Left forelimb (tissue), 1 donor: ENCODE data around the gene SCD5.
A peak's percentile ranks its signal among the peaks of the same experiment; 100 is the strongest.
"Not testable (repeated sequence)": the region's sequence is repeated elsewhere in the genome, so short reads cannot be mapped to it uniquely, and the experiment has no call there.

Experiments
- DNase-seq: peaks from one replicate; pipeline ENCODE4 v3.0.0-alpha.2; 2018; ENCODE audit warnings: low spot score

SCD5 gene

GRCh38 chr4:82798168-82799005 lies at the start of gene SCD5:
TSS of gene SCD5 (minus strand) at chr4:82798796. CDS start at chr4:82798537, 259 bp downstream.
- DNase-seq: peak; percentile 86

DNA sequence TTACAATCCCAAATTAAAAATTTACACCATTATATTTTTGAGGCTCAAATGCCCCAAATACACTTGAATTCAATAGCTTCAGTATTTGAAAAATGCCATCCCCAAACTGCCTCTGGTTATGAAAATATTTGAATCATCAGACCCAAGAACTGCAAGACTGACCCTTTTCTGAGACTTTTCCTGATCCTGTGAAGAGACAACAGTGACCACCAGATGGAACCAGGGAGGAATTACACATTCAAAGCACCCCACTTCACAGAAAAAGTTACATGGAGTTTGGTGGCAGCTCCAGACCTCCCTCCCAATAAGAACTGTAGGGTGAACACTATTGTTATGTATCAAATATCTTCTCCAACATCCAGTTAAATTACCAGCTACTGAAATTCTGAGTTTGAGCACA lies 44.0 kb upstream of the SCD5 start:
- DNase-seq: no peak

DNA sequence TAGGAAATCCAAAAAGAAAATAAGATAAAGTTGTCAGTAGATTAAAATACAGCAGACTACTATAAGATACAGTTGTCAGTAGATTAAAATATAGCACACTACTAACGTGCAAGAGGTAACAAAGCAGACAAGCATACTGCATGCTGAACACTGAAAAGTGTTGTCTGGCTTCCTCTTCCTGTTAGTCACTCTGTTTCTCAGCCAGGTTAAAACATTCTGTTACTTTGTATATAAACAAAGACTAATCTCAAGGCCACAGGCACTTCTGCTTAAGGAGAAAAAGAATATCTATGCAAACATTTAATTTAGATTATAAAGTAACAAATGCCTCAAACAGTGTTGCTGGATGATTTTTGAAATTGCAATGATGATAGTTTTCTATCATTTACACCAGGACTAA lies 41.0 kb upstream of the SCD5 start:
- no peak for DNase-seq

DNA sequence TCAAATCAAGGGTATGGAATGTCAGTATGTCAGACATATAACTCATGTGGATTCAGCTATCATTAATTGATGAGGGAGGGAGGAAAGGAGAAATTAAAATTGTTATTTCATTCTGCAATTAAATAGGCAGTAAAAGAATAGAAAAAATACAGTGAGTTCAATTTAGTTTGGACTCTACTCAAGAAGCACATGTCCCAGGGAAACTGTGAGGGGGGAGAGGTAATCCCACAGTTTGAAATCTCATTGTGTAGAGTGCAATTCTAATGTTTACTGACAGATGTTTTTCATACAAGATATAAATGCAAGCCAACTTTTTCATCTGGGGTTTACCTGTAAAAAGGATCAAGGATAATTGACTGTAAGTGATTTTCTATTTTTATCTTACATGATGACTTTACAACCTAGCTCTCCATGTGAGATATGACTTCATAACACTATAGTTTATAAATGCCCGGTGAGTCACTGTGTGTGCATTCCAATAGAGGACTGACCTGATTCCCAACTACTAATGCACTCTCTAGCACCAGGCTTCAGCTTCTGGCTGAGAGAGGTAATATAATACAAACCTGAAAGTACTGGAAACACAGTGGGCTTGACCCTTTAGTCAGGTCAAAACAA lies 35.2 kb upstream of the SCD5 start:
- DNase-seq: no peak

DNA sequence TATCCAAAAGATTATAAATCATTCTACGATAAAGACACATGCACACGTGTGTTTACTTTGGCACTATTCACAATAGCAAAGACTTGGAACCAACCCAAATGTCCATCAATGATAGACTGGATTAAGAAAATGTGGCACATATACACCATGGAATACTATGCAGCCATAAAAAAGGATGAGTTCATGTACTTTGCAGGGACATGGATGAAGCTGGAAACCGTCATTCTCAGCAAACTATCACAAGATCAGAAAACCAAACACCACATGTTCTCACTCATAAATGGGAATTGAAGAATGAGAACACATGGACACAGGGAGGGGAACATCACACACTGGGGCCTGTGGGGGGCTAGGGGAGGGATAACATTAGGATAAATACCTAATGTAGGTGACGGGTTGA lies 34.5 kb upstream of the SCD5 start:
- DNase-seq: not testable (repeated sequence)

DNA sequence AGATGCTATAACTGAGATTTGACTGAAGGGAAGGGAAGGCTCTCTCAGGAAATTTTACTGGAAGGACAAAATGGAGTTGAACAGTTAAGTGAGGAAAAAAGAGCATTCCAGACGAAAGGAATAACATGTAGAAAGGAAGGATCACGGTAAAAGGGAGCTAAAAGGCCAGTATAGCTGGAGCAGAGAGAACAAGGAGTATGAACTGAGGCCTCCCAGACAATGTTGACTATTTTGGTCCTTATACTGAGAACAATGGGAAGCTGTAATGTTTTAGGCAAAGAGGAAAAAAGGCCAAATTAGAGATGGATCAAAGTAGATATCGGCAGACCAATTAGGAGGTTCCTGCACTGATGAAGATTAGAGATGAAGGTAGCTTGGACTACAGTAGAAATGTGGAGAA lies 26.8 kb upstream of the SCD5 start:
- DNase-seq: no peak

DNA sequence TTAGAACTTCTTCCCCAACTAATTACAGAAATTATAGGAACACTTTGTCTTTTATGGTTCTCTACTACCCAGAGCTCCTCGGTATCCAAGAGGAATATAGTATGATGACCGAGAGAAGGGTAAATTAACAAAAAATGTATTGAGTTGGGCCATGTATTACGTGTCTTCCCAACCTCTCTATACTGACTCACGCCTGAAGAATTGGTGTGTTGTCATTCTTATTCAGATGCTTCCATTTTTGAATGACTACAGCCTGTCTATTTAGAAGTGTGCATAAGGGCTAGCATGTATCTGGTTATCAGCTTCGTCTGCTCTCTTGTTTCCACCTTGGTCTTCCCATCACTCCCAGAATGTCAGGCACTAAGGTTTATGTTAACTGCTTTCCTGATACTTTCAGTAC lies 24.5 kb upstream of the SCD5 start:
- no peak for DNase-seq

DNA sequence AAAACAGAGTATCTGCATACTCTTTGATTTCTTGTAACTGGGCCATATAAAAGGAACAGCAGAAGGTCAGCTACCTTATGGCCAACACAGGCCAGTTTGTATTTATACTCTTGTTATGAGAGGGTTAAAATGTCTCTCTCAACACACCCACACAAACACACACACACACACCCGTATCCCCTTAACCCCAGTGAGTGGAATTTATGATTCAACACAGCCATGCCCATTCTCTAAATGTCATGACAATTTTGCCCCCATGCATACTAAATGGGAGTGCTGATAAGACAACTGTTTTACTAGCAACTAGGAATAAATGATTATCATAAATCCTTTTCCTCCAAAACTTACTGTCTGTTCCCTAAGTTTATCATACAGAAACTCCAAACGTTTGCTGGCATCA lies 22.1 kb upstream of the SCD5 start:
- DNase-seq: no peak

DNA sequence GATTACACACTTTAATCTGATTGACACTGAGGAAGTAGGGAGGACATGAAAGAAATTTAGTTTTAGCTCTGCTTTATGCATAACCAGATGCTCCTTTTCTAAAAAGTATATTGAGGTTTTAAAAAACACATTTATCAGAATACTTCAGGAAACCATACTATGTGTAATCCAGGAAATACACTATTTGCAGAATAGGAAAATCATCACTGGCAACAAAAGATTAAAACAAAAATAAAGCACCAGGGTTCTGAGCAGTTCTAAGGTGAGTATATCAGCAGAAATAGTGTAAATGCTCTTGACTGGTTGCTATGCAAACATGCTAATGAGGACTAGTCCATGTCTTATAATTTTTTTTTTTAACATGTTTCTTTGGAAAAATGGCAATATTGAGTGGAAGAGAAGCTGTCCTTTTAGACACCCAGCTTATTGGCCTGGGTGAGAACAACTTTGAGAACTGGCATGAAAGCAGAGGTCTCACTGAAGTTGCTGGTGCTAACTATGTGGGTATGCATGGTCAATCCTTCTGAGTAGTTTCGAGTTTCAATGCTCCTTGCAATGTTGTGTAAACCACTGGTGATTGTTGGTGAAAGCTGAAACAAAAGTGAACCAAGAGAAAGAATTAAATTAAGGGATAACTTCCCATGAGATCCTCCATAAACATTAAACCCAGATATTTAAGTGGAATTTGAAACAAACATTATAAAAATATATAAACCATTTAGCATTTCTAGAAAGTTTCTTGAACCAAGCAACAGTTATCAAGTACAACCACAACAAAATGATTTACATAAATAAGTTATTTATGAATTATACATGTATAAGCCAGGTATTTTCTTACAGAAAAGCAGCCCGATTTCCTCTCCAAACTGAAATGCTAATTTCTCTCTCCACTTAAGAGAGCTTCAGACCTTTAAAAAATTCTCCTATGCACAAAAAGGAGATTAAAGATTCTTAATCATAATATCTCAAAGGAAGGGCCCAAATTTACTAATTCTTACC lies 20.4 kb upstream of the SCD5 start:
- DNase-seq: no peak

GRCh38 chr4:82816874-82817273 lies 18.3 kb upstream of the SCD5 start:
- not testable (repeated sequence) for DNase-seq

DNA sequence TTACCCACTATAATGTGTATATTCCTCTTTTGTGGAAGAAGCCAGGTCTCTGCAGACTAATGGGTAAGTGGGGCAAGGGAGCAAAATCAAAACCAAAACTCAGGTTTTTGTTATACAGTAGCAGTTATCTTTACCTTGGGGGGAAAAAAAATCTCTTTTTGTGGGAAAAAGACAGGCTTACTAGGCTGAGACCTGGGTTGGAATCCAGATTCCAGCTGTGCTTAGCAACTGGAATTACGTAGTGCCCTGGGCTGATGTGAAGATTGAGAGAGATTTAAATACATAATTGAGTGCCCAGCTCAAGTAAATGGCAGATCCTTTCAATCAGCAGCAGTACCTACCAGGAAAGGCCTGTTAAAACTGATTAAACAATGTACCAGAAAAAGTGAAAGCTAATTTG lies 15.4 kb upstream of the SCD5 start:
- no peak for DNase-seq

DNA sequence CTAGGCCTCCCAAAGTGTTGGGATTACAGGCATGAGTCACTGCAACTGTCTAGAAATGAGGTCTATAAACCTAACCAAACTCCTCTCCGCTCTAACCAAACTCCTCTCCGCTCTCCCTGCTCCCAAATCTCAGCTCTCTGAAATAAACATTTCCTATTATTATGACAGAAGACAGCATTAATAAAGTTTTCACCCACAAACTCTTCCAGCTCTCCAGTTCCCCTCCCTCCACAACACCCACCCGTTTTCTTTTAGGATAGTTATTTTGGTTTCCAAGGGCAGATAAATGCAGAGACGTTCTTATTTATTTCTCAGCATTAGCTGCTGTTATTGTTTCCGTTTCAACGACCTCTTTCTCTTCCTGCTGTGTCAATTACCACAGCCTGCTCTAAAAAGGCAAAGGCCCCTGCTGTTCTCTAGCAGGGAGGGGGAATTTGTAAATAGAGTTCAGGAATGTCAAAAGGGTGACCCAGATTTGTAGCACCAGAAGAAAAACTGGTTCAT lies 13.3 kb upstream of the SCD5 start:
- no peak for DNase-seq

DNA sequence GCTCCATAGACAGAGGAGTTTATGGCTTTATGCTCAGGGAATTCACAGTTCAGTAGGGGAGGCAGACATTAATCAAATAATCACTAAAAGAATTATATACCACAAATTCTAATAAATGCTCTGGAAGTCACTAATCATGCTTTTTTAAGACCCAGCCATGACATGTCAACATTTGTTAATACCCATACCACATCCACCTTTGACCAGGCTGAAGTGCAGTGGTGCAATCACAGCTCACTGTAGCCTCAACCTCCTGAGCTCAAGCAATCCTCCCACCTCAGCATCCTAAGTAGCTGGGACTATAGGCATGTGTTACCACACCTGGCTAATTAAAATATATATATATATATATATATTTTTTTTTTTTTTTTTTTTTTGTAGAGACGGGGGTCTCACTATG lies 12.8 kb upstream of the SCD5 start:
- no peak for DNase-seq

GRCh38 chr4:82810176-82810575 lies 11.6 kb upstream of the SCD5 start:
- DNase-seq: no peak

GRCh38 chr4:82809619-82810018 lies 11.0 kb upstream of the SCD5 start:
- DNase-seq: no peak

DNA sequence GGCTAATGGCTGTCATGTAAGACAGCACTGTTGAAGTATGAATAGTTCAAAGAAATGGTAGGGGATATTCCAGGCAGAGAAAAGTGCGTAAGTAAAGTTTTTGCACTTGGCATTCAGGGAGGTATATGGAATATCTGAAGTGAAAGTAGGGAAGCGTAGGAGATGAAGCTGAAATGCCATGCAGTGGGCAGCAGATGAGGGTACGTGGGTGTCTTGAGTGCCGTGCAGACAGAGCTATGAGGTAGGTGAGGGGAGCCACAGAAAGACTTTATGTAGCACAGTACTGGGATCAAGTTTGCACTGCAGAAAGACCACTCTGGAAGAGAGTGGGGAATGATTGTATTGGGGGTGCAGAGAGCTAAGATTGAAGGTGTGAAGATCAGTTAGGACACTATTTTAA lies 5.2 kb upstream of the SCD5 start:
- no peak for DNase-seq

- DNase-seq: no peak
Observed at GRCh38 chr4:82802911-82803310, 4.3 kb upstream of the SCD5 start.

GRCh38 chr4:82801910-82802521 lies 3.4 kb upstream of the SCD5 start:
- DNase-seq: no peak

DNA sequence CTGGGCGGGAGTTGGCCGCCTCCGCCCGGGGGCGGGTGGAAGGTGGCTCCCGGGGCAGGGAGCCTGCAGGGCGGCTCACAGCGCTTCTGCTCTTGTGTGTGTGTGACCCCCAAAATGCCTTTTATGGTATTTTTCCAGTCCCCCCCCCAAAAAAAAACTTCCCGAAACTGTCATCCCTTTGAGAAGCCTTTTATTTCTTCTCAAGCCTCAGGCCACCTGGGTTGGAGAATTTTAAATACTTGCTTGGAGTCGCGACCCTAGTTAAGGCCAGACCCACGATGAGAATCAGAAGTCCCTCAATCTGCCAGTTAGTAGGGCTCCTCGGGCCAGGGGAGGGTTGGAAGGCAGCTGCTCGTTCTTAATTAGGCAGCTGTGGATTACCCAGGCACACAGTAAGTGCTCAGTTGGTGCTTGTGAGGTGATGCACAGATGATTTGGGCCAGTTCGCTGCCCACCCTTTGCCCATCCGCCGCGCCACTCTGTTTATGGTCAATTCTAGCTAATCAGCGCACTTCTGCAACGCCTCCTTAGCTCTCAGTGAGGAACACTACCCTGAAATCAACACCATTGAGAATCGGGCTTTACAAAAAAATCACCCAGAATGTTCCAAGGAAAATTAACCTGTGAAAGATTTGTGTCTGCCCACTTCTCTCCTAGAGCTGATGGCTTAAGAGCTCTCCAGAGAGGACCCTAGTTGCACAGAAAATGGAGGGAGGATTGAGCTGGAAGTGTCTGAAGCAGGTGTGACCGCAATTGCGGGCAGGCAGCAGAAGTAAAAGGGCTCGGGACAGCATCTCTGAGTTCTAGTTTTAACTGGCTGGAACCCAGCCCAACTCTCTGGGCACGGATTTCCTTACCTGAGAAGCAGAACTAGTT lies 648 bp upstream of the SCD5 start:
- DNase-seq: no peak

GRCh38 chr4:82797405-82798111 lies 1.0 kb downstream of the SCD5 start:
- DNase-seq: no peak
